Measurements from ENCODE around the gene ANGPTL7. TPM values are rescaled to one million over a fixed set of nuclear protein-coding genes. Genes with fewer than 3 reads are reported as not detected.

ANGPTL7 gene
- total and polyA plus RNA-seq, 2 of the 8 experiments (the other 6 are each of a cell fraction or from before 2014, with no cell fraction given): not detected

- Histone ChIP-seq H3K79me1 (ENCODE audit: low read depth, low read length) (no peaks in the 10 kb centered on the region), H3K4me1 (replicated peaks in 1 of 4; ENCODE audit: control insufficient read depth in 3 of 4, insufficient read depth in 4 of 4, low read length in 3 of 4) (no peaks in the 10 kb centered on the region), H3K79me2 (ENCODE audit: control insufficient read depth in 1 of 2, insufficient read depth in 2 of 2, low read length in 2 of 2) (no peaks in the 10 kb centered on the region), H3K14ac (ENCODE audit: insufficient read length) (no peak overlapping the region), H3K27me3 (replicated peaks in 1 of 4; ENCODE audit: control insufficient read depth in 3 of 4, extremely low read depth in 1 of 4, insufficient read depth in 3 of 4, low read length in 3 of 4) (no peaks in the 10 kb centered on the region), H4K91ac (replicated peaks; ENCODE audit: insufficient read length, low read length) (no peak overlapping the region), H2BK12ac (ENCODE audit: low read depth, low read length) (no peak overlapping the region), H2BK120ac (replicated peaks; ENCODE audit: low read depth, low read length) (no peak overlapping the region), H3K56ac (replicated peaks; ENCODE audit: insufficient read length, low read depth, low read length) (no peak overlapping the region), H4K5ac (ENCODE audit: insufficient read length, low read depth, low read length) (no peak overlapping the region), H3K4me3 (ENCODE audit: extremely low read depth in 1 of 4, insufficient read depth in 2 of 4, low read depth in 3 of 4, low read length in 4 of 4) (no peak overlapping the region), H4K20me1 (replicated peaks in 1 of 2; ENCODE audit: control insufficient read depth in 1 of 2, insufficient read depth in 2 of 2, low read length in 2 of 2) (peaks cover 0 to 2% of the 10 kb centered on the region in 2 experiments), H4K8ac (ENCODE audit: extremely low read depth, insufficient read depth, low read length) (no peak overlapping the region), H2BK20ac (ENCODE audit: low read length) (no peak overlapping the region), H2AK5ac (ENCODE audit: low read depth, low read length) (no peak overlapping the region), H3K23ac (ENCODE audit: insufficient read length) (no peak overlapping the region), H2AFZ (ENCODE audit: low read length) (no peak overlapping the region), H3K36me3 (ENCODE audit: control insufficient read depth in 2 of 4, insufficient read depth in 4 of 4, low read length in 3 of 4) (peaks cover 17 to 54% (median 40%) of the 10 kb centered on the region in 4 experiments; a peak in 7 of 8 replicates), H3K18ac (ENCODE audit: extremely low read depth, low read length) (no peak overlapping the region), H3K4ac (replicated peaks; ENCODE audit: insufficient read length, low read depth, low read length) (no peak overlapping the region), H2BK5ac (ENCODE audit: low read depth, low read length) (no peak overlapping the region), H3K23me2 (ENCODE audit: low read depth, low read length) (no peaks in the 10 kb centered on the region; the same call in 1 of the 2 replicates), H2BK15ac (ENCODE audit: low read length) (no peak overlapping the region), H3K9me3 (ENCODE audit: insufficient read depth in 2 of 2, low read depth in 1 of 2, low read length in 1 of 2) (no peaks in the 10 kb centered on the region), H3K9ac (replicated peaks in 1 of 4; ENCODE audit: extremely low read depth in 1 of 4, low read depth in 3 of 4, low read length in 3 of 4) (no peak overlapping the region), H3K27ac (ENCODE audit: low read depth, low read length) (no peak overlapping the region), H3K4me2 (ENCODE audit: insufficient read depth in 1 of 2, low read depth in 2 of 2, low read length in 2 of 2) (no peak overlapping the region)
- ChIA-PET POLR2A (ENCODE audit: partially characterized antibody) (no interaction called here), CTCF (ENCODE audit: partially characterized antibody) (interaction anchor here (0.5 to 0.8 kb wide), 2 partner anchors 15 to 75 kb away, joined by 3 read pairs; no protein-coding TSS in a partner anchor)
- 88% methylated on average over 2 of the region's 2 CpGs; no CpG with 5 or more reads in 1 of the 2 experiments for WGBS, 2 experiments (ENCODE audit: extremely low coverage in 1 of 2, insufficient coverage in 1 of 2, insufficient read length in 1 of 2, insufficient replicate concordance in 2 of 2, low coverage in 1 of 2, low lambda C conversion rate in 2 of 2, missing lambda C conversion rate in 1 of 2)
- FAIRE-seq (no peak), DNase-seq (ENCODE audit: low read depth in 1 of 2, low spot score in 2 of 2) (no peak)
- no peak for TF ChIP-seq CTBP2 (IDR thresholded peaks at IDR 0.05; ENCODE audit: borderline replicate concordance, insufficient read depth, insufficient read length, low read length)
Measured at GRCh38 chr1:11143907-11144306, 45.2 kb upstream of the ANGPTL7 start.

Measured in H1 (cell line).